Progenitor cell of endocrine pancreas (in vitro differentiated cells): ENCODE measurements around the gene FOXN3. TPM values are rescaled to one million over a fixed set of nuclear protein-coding genes. Genes with fewer than 3 reads are reported as not detected.

Experiments
- DNase-seq: peaks from one replicate; pipeline ENCODE4 v3.0.0; 2021; ENCODE audit warnings: low spot score; ENCODE audit not compliant: unreplicated experiment
- H3K27ac Mint-ChIP-seq: 2 replicates; pipeline ENCODE4 v1.8.0; 2021; ENCODE audit warnings: mild to moderate bottlenecking, moderate library complexity, mixed read lengths
- H3K27me3 Mint-ChIP-seq: 2 replicates; pipeline ENCODE4 v1.8.0; 2021; ENCODE audit warnings: mixed read lengths
- H3K36me3 Mint-ChIP-seq: 2 replicates; pipeline ENCODE4 v1.8.0; 2022; ENCODE audit warnings: mixed read lengths; ENCODE audit not compliant: insufficient read depth
- H3K4me1 Mint-ChIP-seq: 2 replicates; pipeline ENCODE4 v1.8.0; 2021; ENCODE audit warnings: low read depth, mixed read lengths
- H3K4me3 Mint-ChIP-seq: 2 replicates; pipeline ENCODE4 v1.8.0; 2021; ENCODE audit warnings: low read depth, mild to moderate bottlenecking, moderate library complexity, mixed read lengths
- H3K9me3 Mint-ChIP-seq: 2 replicates; pipeline ENCODE4 v1.8.0; 2021; ENCODE audit warnings: low read depth, mixed read lengths
- CTCF ChIP-seq: fragments of 200-600 bp; sonication (generic); IDR thresholded peaks from one replicate; pipeline ENCODE4 v1.5.0; 2021; ENCODE audit warnings: antibody characterized with exemption, mild to moderate bottlenecking; ENCODE audit not compliant: unreplicated experiment
- total RNA-seq: library from RNA; stranded (reverse); gene quantifications from 2 replicates; pipeline ENCODE4 v1.2.1, GENCODE V29; 2021

FOXN3 gene
- total RNA-seq, 1 donor from 2014 or later, result 25.8 TPM

- Mint-ChIP-seq H3K27me3 (no peaks in the 10 kb centered on the region), H3K36me3 (peaks cover 1% of the 10 kb centered on the region), H3K4me3 (no peak overlapping the region), H3K9me3 (peaks cover 4% of the 10 kb centered on the region), H3K4me1 (peaks cover 3% of the 10 kb centered on the region), H3K27ac (no peak overlapping the region)
- DNase-seq, result no peak
- no peak for TF ChIP-seq CTCF
These were observed 183.8 kb downstream of the FOXN3 start for GRCh38 chr14:89233184-89233583.

GRCh38 chr14:89232265-89233070, 184.6 kb downstream of the FOXN3 start:
- Mint-ChIP-seq H3K27me3 (no peaks in the 10 kb centered on the region), H3K4me1 (peaks cover 3% of the 10 kb centered on the region), H3K27ac (no peak overlapping the region), H3K36me3 (peaks cover 1% of the 10 kb centered on the region), H3K4me3 (no peak overlapping the region), H3K9me3 (peaks cover 4% of the 10 kb centered on the region)
- no peak for DNase-seq
- no peak for TF ChIP-seq CTCF

- peaks cover 3% of the 10 kb centered on the region for H3K4me1 Mint-ChIP-seq
- H3K4me3 Mint-ChIP-seq, result no peak overlapping the region
- no peak for DNase-seq
- peaks cover 1% of the 10 kb centered on the region for H3K36me3 Mint-ChIP-seq
- H3K9me3 Mint-ChIP-seq, result peaks cover 4% of the 10 kb centered on the region
- TF ChIP-seq CTCF, result no peak
- H3K27me3 Mint-ChIP-seq, result no peaks in the 10 kb centered on the region
- H3K27ac Mint-ChIP-seq, result peak overlapping the region; percentile 46
These were observed 185.5 kb downstream of the FOXN3 start for GRCh38 chr14:89231426-89232113.

- TF ChIP-seq CTCF, result no peak
- DNase-seq, result no peak
- H3K27ac Mint-ChIP-seq, result no peak overlapping the region
- no peak overlapping the region for H3K4me3 Mint-ChIP-seq
- no peaks in the 10 kb centered on the region for H3K9me3 Mint-ChIP-seq
- H3K27me3 Mint-ChIP-seq, result no peaks in the 10 kb centered on the region
- H3K36me3 Mint-ChIP-seq, result no peaks in the 10 kb centered on the region
- H3K4me1 Mint-ChIP-seq, result peaks cover 3% of the 10 kb centered on the region
These were observed 188.0 kb downstream of the FOXN3 start for GRCh38 chr14:89228921-89229639.

GRCh38 chr14:89227496-89227836, 189.6 kb downstream of the FOXN3 start:
- no peaks in the 10 kb centered on the region for H3K9me3 Mint-ChIP-seq
- peaks cover 3% of the 10 kb centered on the region for H3K4me1 Mint-ChIP-seq
- H3K27ac Mint-ChIP-seq, result no peak overlapping the region
- no peaks in the 10 kb centered on the region for H3K36me3 Mint-ChIP-seq
- no peaks in the 10 kb centered on the region for H3K27me3 Mint-ChIP-seq
- no peak for TF ChIP-seq CTCF
- no peak overlapping the region for H3K4me3 Mint-ChIP-seq
- DNase-seq, result no peak
